ENCODE data around the gene ZNF438. TPM values are rescaled to one million over a fixed set of nuclear protein-coding genes. Genes with fewer than 3 reads are reported as not detected.

ZNF438 gene
- total RNA-seq, 1 experiment from 2014 or later: 2.0 TPM

- Histone ChIP-seq H3K27me3 (ENCODE audit: control insufficient read depth, insufficient read depth, low read length) (no peaks in the 10 kb centered on the region), H3K4me3 (ENCODE audit: low read depth in 2 of 2, low read length in 2 of 2) (no peak overlapping the region), H3K4me1 (ENCODE audit: control insufficient read depth, insufficient read depth, low read length) (no peaks in the 10 kb centered on the region), H3K27ac (ENCODE audit: low read length) (no peak overlapping the region), H3K9me3 (ENCODE audit: control insufficient read depth, insufficient read depth, low read depth, low read length) (no peaks in the 10 kb centered on the region), H3K36me3 (ENCODE audit: control insufficient read depth, insufficient read depth, low read length) (no peaks in the 10 kb centered on the region)
- ChIA-PET CTCF (no interaction called here), POLR2A (no interaction called here)
- intact Hi-C loops (cut with micrococcal nuclease; ENCODE audit: unreplicated experiment): no loop called here
- DNase-seq (ENCODE audit: low read depth, low spot score) (no peak), ATAC-seq (no peak)
- in situ Hi-C loops (cut with HindIII; ENCODE audit: low pct_unique_long_range_greater_than_20kb, low sequenced_read_pairs): no loop called here
- BruUV-seq (replicated peaks): no TSS peak
- TF ChIP-seq, protein P1, sequence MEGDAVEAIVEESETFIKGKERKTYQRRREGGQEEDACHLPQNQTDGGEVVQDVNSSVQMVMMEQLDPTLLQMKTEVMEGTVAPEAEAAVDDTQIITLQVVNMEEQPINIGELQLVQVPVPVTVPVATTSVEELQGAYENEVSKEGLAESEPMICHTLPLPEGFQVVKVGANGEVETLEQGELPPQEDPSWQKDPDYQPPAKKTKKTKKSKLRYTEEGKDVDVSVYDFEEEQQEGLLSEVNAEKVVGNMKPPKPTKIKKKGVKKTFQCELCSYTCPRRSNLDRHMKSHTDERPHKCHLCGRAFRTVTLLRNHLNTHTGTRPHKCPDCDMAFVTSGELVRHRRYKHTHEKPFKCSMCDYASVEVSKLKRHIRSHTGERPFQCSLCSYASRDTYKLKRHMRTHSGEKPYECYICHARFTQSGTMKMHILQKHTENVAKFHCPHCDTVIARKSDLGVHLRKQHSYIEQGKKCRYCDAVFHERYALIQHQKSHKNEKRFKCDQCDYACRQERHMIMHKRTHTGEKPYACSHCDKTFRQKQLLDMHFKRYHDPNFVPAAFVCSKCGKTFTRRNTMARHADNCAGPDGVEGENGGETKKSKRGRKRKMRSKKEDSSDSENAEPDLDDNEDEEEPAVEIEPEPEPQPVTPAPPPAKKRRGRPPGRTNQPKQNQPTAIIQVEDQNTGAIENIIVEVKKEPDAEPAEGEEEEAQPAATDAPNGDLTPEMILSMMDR (IDR thresholded peaks at IDR 0.05): no peak
- no peak for TF ChIP-seq SIN3A (IDR thresholded peaks at IDR 0.05; ENCODE audit: borderline replicate concordance, insufficient read depth, low read depth, low read length)
These were observed 162.1 kb downstream of the ZNF438 start for GRCh38 chr10:30869566-30869965.

GRCh38 chr10:30868611-30869010, 163.1 kb downstream of the ZNF438 start:
- no peak for TF ChIP-seq SIN3A (IDR thresholded peaks at IDR 0.05; ENCODE audit: borderline replicate concordance, insufficient read depth, low read depth, low read length)
- TF ChIP-seq, protein P2, sequence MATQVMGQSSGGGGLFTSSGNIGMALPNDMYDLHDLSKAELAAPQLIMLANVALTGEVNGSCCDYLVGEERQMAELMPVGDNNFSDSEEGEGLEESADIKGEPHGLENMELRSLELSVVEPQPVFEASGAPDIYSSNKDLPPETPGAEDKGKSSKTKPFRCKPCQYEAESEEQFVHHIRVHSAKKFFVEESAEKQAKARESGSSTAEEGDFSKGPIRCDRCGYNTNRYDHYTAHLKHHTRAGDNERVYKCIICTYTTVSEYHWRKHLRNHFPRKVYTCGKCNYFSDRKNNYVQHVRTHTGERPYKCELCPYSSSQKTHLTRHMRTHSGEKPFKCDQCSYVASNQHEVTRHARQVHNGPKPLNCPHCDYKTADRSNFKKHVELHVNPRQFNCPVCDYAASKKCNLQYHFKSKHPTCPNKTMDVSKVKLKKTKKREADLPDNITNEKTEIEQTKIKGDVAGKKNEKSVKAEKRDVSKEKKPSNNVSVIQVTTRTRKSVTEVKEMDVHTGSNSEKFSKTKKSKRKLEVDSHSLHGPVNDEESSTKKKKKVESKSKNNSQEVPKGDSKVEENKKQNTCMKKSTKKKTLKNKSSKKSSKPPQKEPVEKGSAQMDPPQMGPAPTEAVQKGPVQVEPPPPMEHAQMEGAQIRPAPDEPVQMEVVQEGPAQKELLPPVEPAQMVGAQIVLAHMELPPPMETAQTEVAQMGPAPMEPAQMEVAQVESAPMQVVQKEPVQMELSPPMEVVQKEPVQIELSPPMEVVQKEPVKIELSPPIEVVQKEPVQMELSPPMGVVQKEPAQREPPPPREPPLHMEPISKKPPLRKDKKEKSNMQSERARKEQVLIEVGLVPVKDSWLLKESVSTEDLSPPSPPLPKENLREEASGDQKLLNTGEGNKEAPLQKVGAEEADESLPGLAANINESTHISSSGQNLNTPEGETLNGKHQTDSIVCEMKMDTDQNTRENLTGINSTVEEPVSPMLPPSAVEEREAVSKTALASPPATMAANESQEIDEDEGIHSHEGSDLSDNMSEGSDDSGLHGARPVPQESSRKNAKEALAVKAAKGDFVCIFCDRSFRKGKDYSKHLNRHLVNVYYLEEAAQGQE (IDR thresholded peaks at IDR 0.05; ENCODE audit: insufficient read depth in 1 of 2, low read depth in 2 of 2, low read length in 1 of 2): no peak
- TF ChIP-seq, protein P1 (IDR thresholded peaks at IDR 0.05): no peak
- TF ChIP-seq TCF7L2 (IDR thresholded peaks at IDR 0.05; ENCODE audit: low read depth, low read length): no peak
- TF ChIP-seq POLR2AphosphoS5 (IDR thresholded peaks at IDR 0.05; ENCODE audit: low read depth, low read length): no peak
- no peak for ATAC-seq
- Histone ChIP-seq H3K4me1 (ENCODE audit: control insufficient read depth, insufficient read depth, low read length) (no peaks in the 10 kb centered on the region), H3K27ac (ENCODE audit: low read length) (no peak overlapping the region), H3K9me3 (ENCODE audit: control insufficient read depth, insufficient read depth, low read depth, low read length) (no peaks in the 10 kb centered on the region), H3K27me3 (ENCODE audit: control insufficient read depth, insufficient read depth, low read length) (no peaks in the 10 kb centered on the region), H3K36me3 (ENCODE audit: control insufficient read depth, insufficient read depth, low read length) (no peaks in the 10 kb centered on the region), H3K4me3 (ENCODE audit: low read depth in 2 of 2, low read length in 2 of 2) (no peak overlapping the region)
- no TSS peak for BruUV-seq (replicated peaks)
- CTCF ChIA-PET: no interaction called here
- intact Hi-C loops (cut with micrococcal nuclease; ENCODE audit: unreplicated experiment) (no loop called here), in situ Hi-C loops (cut with HindIII; ENCODE audit: low pct_unique_long_range_greater_than_20kb, low sequenced_read_pairs) (no loop called here)
- DNase-seq (ENCODE audit: low read depth, low spot score): no peak
- POLR2A ChIA-PET: no interaction called here

Data from Panc1 (cell line).